Measurements from ENCODE around the gene SPG7. TPM values are rescaled to one million over a fixed set of nuclear protein-coding genes. Genes with fewer than 3 reads are reported as not detected.

The SPG7 gene
- total and polyA plus RNA-seq, 2 of the 4 experiments (the other 2 are of a cell fraction) = 94.6 to 96.8 TPM

DNA sequence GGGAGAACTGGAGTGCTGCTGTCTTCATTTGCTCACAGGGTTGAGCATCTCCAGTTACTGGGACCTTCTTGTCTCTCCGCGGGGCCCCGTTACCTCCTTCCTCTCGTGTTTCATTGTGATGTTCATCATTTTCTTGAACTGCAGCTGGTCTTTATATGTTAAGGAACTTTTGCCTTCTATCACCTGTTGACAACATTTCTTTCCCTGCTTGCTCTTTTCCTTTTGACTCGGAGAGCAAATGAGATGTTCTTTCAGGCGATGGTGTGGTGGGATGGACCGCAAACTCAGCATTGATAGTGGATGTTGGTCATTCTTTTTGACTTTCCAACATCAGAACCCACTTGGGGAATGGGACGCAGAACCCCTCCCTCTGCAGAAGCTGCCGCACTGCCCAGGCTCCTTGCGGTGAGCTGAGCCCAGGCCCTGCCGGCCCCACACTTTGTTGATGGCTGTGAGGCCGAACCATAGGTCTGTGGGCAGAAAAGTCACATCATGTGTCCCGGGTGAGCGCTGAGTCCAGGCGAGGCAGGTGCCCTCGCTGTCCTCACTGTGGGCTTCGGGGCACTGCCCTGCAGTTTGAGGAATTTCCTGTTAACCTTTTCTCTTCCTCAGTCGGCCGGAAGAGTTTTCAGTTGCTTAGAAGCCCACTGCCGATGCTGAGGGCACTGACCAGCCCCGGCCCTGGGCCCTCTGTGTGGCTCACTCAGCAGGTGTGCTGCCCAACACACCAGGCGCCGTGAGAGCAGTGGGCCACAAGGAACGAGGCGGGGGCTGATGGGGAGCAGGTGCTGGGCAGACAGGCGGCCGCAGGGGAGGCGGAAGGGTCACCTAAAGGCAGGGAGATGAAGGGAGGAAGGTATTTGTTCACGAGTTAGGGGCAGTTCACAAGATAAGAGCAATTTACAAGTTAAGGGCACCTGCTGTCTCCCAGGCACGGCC lies 59.7 kb downstream of the SPG7 start (continued):
- TF ChIP-seq, protein P1, sequence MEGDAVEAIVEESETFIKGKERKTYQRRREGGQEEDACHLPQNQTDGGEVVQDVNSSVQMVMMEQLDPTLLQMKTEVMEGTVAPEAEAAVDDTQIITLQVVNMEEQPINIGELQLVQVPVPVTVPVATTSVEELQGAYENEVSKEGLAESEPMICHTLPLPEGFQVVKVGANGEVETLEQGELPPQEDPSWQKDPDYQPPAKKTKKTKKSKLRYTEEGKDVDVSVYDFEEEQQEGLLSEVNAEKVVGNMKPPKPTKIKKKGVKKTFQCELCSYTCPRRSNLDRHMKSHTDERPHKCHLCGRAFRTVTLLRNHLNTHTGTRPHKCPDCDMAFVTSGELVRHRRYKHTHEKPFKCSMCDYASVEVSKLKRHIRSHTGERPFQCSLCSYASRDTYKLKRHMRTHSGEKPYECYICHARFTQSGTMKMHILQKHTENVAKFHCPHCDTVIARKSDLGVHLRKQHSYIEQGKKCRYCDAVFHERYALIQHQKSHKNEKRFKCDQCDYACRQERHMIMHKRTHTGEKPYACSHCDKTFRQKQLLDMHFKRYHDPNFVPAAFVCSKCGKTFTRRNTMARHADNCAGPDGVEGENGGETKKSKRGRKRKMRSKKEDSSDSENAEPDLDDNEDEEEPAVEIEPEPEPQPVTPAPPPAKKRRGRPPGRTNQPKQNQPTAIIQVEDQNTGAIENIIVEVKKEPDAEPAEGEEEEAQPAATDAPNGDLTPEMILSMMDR (conservative IDR thresholded peaks at IDR 0.05; ENCODE audit: low read depth, low read length) = no peak

All from IMR-90 (cell line).